Measurements from ENCODE around the gene CCAR1. TPM values are rescaled to one million over a fixed set of nuclear protein-coding genes. Genes with fewer than 3 reads are reported as not detected.

CCAR1 gene
- total and polyA plus RNA-seq, 7 donors = 12.0 to 69.2 (median 37.6) TPM

GRCh38 chr10:68828833-68829232, 107.8 kb downstream of the CCAR1 start:
- intact Hi-C loops (cut with DNase I) = loop anchor here (5.0 kb wide), 1 partner anchor 73 kb away; the partner anchor contains the start of gene DDX50
- 85 to 90% methylated on average over 10 of the region's 10 CpGs for WGBS, 2 donors
- no peak overlapping the region for H3K4me3 ChIP-seq

GRCh38 chr10:68829521-68829920, 108.5 kb downstream of the CCAR1 start:
- H3K27ac ChIP-seq = no peak overlapping the region
- H3K27me3 ChIP-seq = peaks cover 0 to 3% (median 0%) of the 10 kb centered on the region in 3 donors
- no peak for DNase-seq
- no peak overlapping the region for H3K4me3 ChIP-seq
- intact Hi-C loops (cut with DNase I) = loop anchor here (5.0 kb wide), 1 partner anchor 73 kb away; the partner anchor contains the start of gene DDX50
- H3K36me3 ChIP-seq = no peaks in the 10 kb centered on the region
- no peaks in the 10 kb centered on the region for H3K9me3 ChIP-seq
- peaks cover 0 to 13% (median 10%) of the 10 kb centered on the region in 4 donors for H3K4me1 ChIP-seq
- 63 to 76% methylated on average over 6 of the region's 6 CpGs for WGBS, 2 donors
- TF ChIP-seq EP300 (IDR thresholded peaks at IDR 0.05) = no peak
- no peak for TF ChIP-seq POLR2A (IDR thresholded peaks at IDR 0.05)
- TF ChIP-seq CTCF (IDR thresholded peaks at IDR 0.05) = no peak
- no peak for TF ChIP-seq POLR2AphosphoS5 (IDR thresholded peaks at IDR 0.05)

More at GRCh38 chr10:68828833-68829232, 107.8 kb downstream of the CCAR1 start:
- Histone ChIP-seq H3K27me3 (peaks cover 0 to 3% (median 0%) of the 10 kb centered on the region in 3 donors), H3K36me3 (no peaks in the 10 kb centered on the region), H3K9me3 (no peaks in the 10 kb centered on the region), H3K27ac (no peak overlapping the region), H3K4me1 (peaks cover 0 to 13% (median 10%) of the 10 kb centered on the region in 4 donors)
- TF ChIP-seq CTCF (IDR thresholded peaks at IDR 0.05) = no peak
- no peak for TF ChIP-seq POLR2A (IDR thresholded peaks at IDR 0.05)
- TF ChIP-seq POLR2AphosphoS5 (IDR thresholded peaks at IDR 0.05) = no peak
- no peak for TF ChIP-seq EP300 (IDR thresholded peaks at IDR 0.05)
- DNase-seq = no peak

GRCh38 chr10:68829952-68830351, 108.9 kb downstream of the CCAR1 start:
- intact Hi-C loops (cut with DNase I) = loop anchor here (5.0 kb wide), 1 partner anchor 72 kb away; the partner anchor contains the start of gene DDX50
- Histone ChIP-seq H3K9me3 (no peaks in the 10 kb centered on the region), H3K27me3 (peaks cover 0 to 3% (median 0%) of the 10 kb centered on the region in 3 donors), H3K27ac (no peak overlapping the region), H3K4me3 (no peak overlapping the region), H3K4me1 (peaks cover 0 to 13% (median 10%) of the 10 kb centered on the region in 4 donors), H3K36me3 (no peaks in the 10 kb centered on the region)
- TF ChIP-seq POLR2AphosphoS5 (IDR thresholded peaks at IDR 0.05) (no peak), CTCF (IDR thresholded peaks at IDR 0.05) (no peak), EP300 (IDR thresholded peaks at IDR 0.05) (no peak), POLR2A (IDR thresholded peaks at IDR 0.05) (no peak)
- no peak for DNase-seq
- 92 to 96% methylated on average over 6 of the region's 6 CpGs for WGBS, 2 donors

- DNase-seq = no peak
- intact Hi-C loops (cut with DNase I) = no loop called here
- WGBS, 2 donors = 53 to 74% methylated on average over 5 of the region's 5 CpGs
- H3K27ac ChIP-seq = no peak overlapping the region
- H3K9me3 ChIP-seq = no peaks in the 10 kb centered on the region
- peaks cover 0 to 2% (median 0%) of the 10 kb centered on the region in 3 donors for H3K27me3 ChIP-seq
- H3K4me3 ChIP-seq = no peak overlapping the region
- no peaks in the 10 kb centered on the region for H3K36me3 ChIP-seq
- TF ChIP-seq EP300 (IDR thresholded peaks at IDR 0.05) (no peak), POLR2A (IDR thresholded peaks at IDR 0.05) (no peak), CTCF (IDR thresholded peaks at IDR 0.05) (no peak), POLR2AphosphoS5 (IDR thresholded peaks at IDR 0.05) (no peak)
- H3K4me1 ChIP-seq = peaks cover 0 to 7% (median 6%) of the 10 kb centered on the region in 4 donors
These were observed 111.0 kb downstream of the CCAR1 start for GRCh38 chr10:68831961-68832455.

All from sigmoid colon (tissue), 7 donors.